Hematopoietic multipotent progenitor cell treated with erythropoietin and hydrocortisone succinate and interleukin-3 and kit ligand, for 15 days (in vitro differentiated cells): ENCODE results near the gene SCAF4.
A peak's percentile ranks its signal among the peaks of the same experiment; 100 is the strongest.
"Not testable (repeated sequence)": the region's sequence is repeated elsewhere in the genome, so short reads cannot be mapped to it uniquely, and the experiment has no call there.

Source experiments
- DNase-seq: peaks from one replicate; pipeline ENCODE4 v3.0.0-alpha.2; 2015; ENCODE audit warnings: low spot score

The SCAF4 gene

GRCh38 chr21:31671146-31671716 lies 60.7 kb downstream of the SCAF4 start:
- DNase-seq: no peak

GRCh38 chr21:31670070-31670469 lies 61.8 kb downstream of the SCAF4 start:
- DNase-seq: no peak

GRCh38 chr21:31668651-31669491 lies 63.0 kb downstream of the SCAF4 start:
- DNase-seq: no peak

GRCh38 chr21:31667639-31668038 lies 64.3 kb downstream of the SCAF4 start:
- no peak for DNase-seq

- DNase-seq: no peak
These were observed 64.8 kb downstream of the SCAF4 start for GRCh38 chr21:31667132-31667531.

GRCh38 chr21:31666445-31667010 lies 65.4 kb downstream of the SCAF4 start:
- DNase-seq: no peak

- not testable (repeated sequence) for DNase-seq
These were observed 66.0 kb downstream of the SCAF4 start for GRCh38 chr21:31665869-31666268.

- no peak for DNase-seq
These were observed 66.5 kb downstream of the SCAF4 start for GRCh38 chr21:31665397-31665796.

GRCh38 chr21:31663584-31664249 lies 68.2 kb downstream of the SCAF4 start:
- no peak for DNase-seq

- DNase-seq: peak; percentile 40
These were observed 71.3 kb downstream of the SCAF4 start for GRCh38 chr21:31660591-31660990.

- DNase-seq: no peak
These were observed 71.7 kb downstream of the SCAF4 start for GRCh38 chr21:31660259-31660565.

GRCh38 chr21:31659536-31660258 lies 72.2 kb downstream of the SCAF4 start, which contains the start of gene SOD1:
TSS of gene SOD1 (plus strand) at chr21:31659693. CDS start at chr21:31659770, 77 bp downstream.
- DNase-seq: peak; percentile 96

GRCh38 chr21:31659286-31659535 lies 72.7 kb downstream of the SCAF4 start:
- no peak for DNase-seq

GRCh38 chr21:31658053-31658452 lies 73.9 kb downstream of the SCAF4 start:
- peak; percentile 47 for DNase-seq

- DNase-seq: no peak
These were observed 75.5 kb downstream of the SCAF4 start for GRCh38 chr21:31656199-31657095.

- not testable (repeated sequence) for DNase-seq
These were observed 76.9 kb downstream of the SCAF4 start for GRCh38 chr21:31654821-31655580.

- no peak for DNase-seq
These were observed 77.6 kb downstream of the SCAF4 start for GRCh38 chr21:31654340-31654739.

- not testable (repeated sequence) for DNase-seq
These were observed 80.4 kb downstream of the SCAF4 start for GRCh38 chr21:31651491-31651890.

- DNase-seq: no peak
These were observed 81.0 kb downstream of the SCAF4 start for GRCh38 chr21:31650930-31651329.

GRCh38 chr21:31647650-31648049 lies 84.3 kb downstream of the SCAF4 start:
- no peak for DNase-seq

- DNase-seq: no peak
These were observed 87.3 kb downstream of the SCAF4 start for GRCh38 chr21:31644643-31645042.
